H1 (cell line): Measurements from ENCODE around the gene YIPF7. TPM values are rescaled to one million over a fixed set of nuclear protein-coding genes. Genes with fewer than 3 reads are reported as not detected.

Experiments
- CTCF ChIA-PET: fragments of 300-600 bp; sonication (Branson Sonifier 250); formaldehyde crosslinking; loops from one replicate; lab custom pipeline; 2021; ENCODE audit not compliant: partially characterized antibody; lab: Charles Lee
- POLR2A ChIA-PET: fragments of 300-600 bp; sonication (Branson Sonifier 250); formaldehyde crosslinking; loops from one replicate; lab custom pipeline; 2021; ENCODE audit warnings: inconsistent platforms; ENCODE audit not compliant: partially characterized antibody; lab: Charles Lee
- DNase-seq, 2 experiments: peaks; one replicate each; pipeline versions ENCODE4 v3.0.0 to v3.0.0-alpha.2; 2010 to 2022; ENCODE audit warnings: low spot score in 2 of 2, low read depth in 1 of 2, mixed read lengths in 1 of 2
- FAIRE-seq: peaks from 2 replicates; lab custom pipeline; 2011; peaks lifted over from hg19 to GRCh38; lab: Jason Lieb, UNC
- H2AFZ ChIP-seq: 2 replicates; pipeline ENCODE4 v1.8.1; 2012; ENCODE audit warnings: low read length, inconsistent platforms
- H2AK5ac ChIP-seq: 2 replicates; pipeline ENCODE4 v1.6.1; 2013; ENCODE audit warnings: low read depth, low read length
- H2BK120ac ChIP-seq: replicated peaks from 2 replicates; pipeline ENCODE3; 2013; ENCODE audit warnings: low read depth, low read length, inconsistent platforms
- H2BK12ac ChIP-seq: 2 replicates; pipeline ENCODE4 v1.6.1; 2013; ENCODE audit warnings: low read depth, low read length
- H2BK15ac ChIP-seq: 2 replicates; pipeline ENCODE4 v1.6.1; 2013; ENCODE audit warnings: low read length
- H2BK20ac ChIP-seq: 2 replicates; pipeline ENCODE4 v1.6.1; 2013; ENCODE audit warnings: low read length
- H2BK5ac ChIP-seq: 2 replicates; pipeline ENCODE4 v1.6.1; 2013; ENCODE audit warnings: low read depth, low read length
- H3K14ac ChIP-seq: 2 replicates; pipeline ENCODE4 v1.6.1; 2013; ENCODE audit warnings: inconsistent platforms; ENCODE audit not compliant: insufficient read length
- H3K18ac ChIP-seq: 2 replicates; pipeline ENCODE4 v1.6.1; 2013; ENCODE audit warnings: low read length; ENCODE audit errors: extremely low read depth
- H3K23ac ChIP-seq: 2 replicates; pipeline ENCODE4 v1.6.1; 2013; ENCODE audit warnings: inconsistent platforms; ENCODE audit not compliant: insufficient read length
- H3K23me2 ChIP-seq: 2 replicates; pipeline ENCODE4 v1.6.1; 2013; ENCODE audit warnings: low read depth, low read length
- H3K27ac ChIP-seq: 2 replicates; pipeline ENCODE4 v1.6.1; 2011; ENCODE audit warnings: low read depth, low read length, inconsistent platforms
- H3K27me3 ChIP-seq, 4 experiments: replicated peaks in 1 of 4; 1 replicate in 1 of 4; 2 replicates in 3 of 4; pipeline versions ENCODE4 v1.6.1 to v1.8.1; 2011 to 2013; ENCODE audit warnings: low read length in 3 of 4, mild to moderate bottlenecking in 3 of 4, inconsistent platforms in 2 of 4, mixed read lengths in 2 of 4, moderate library complexity in 1 of 4; ENCODE audit not compliant: control insufficient read depth in 3 of 4, insufficient read depth in 3 of 4; ENCODE audit errors: extremely low read depth in 1 of 4
- H3K36me3 ChIP-seq, 4 experiments: 2 replicates each; pipeline versions ENCODE4 v1.6.1 to v1.8.1; 2011 to 2013; ENCODE audit warnings: mild to moderate bottlenecking in 4 of 4, low read length in 3 of 4, moderate library complexity in 2 of 4, control low read depth in 1 of 4, inconsistent platforms in 1 of 4; ENCODE audit not compliant: insufficient read depth in 4 of 4, control insufficient read depth in 2 of 4
- H3K4ac ChIP-seq: replicated peaks from 2 replicates; pipeline ENCODE3; 2013; ENCODE audit warnings: low read length, low read depth, mixed read lengths, inconsistent platforms; ENCODE audit not compliant: insufficient read length
- H3K4me1 ChIP-seq, 4 experiments: replicated peaks in 1 of 4; 1 replicate in 1 of 4; 2 replicates in 3 of 4; pipeline versions ENCODE4 v1.6.1 to v1.8.1; 2011 to 2013; ENCODE audit warnings: low read length in 3 of 4, inconsistent platforms in 2 of 4, mixed read lengths in 1 of 4; ENCODE audit not compliant: insufficient read depth in 4 of 4, control insufficient read depth in 3 of 4
- H3K4me2 ChIP-seq, 2 experiments: 2 replicates each; pipeline versions ENCODE4 v1.6.1 to v1.8.1; 2011 to 2013; ENCODE audit warnings: low read depth in 2 of 2, low read length in 2 of 2, control low read depth in 1 of 2, inconsistent platforms in 1 of 2, mild to moderate bottlenecking in 1 of 2; ENCODE audit not compliant: insufficient read depth in 1 of 2
- H3K4me3 ChIP-seq, 4 experiments: fragments of 200-600, 300-600 bp in 1 of 4; sonication (generic), shearing (Covaris generic), sonication (Bioruptor Twin) in 1 of 4; 2 replicates each; pipeline versions ENCODE4 v1.5.1 to v1.8.1; 2011 to 2016; ENCODE audit warnings: low read length in 4 of 4, low read depth in 3 of 4, control low read depth in 2 of 4, inconsistent platforms in 2 of 4, mild to moderate bottlenecking in 2 of 4, mixed read lengths in 1 of 4, moderate library complexity in 1 of 4; ENCODE audit not compliant: insufficient read depth in 2 of 4; ENCODE audit errors: extremely low read depth in 1 of 4
- H3K56ac ChIP-seq: replicated peaks from 2 replicates; pipeline ENCODE3; 2013; ENCODE audit warnings: low read depth, mild to moderate bottlenecking, mixed read lengths, low read length, inconsistent platforms; ENCODE audit not compliant: insufficient read length
- H3K79me1 ChIP-seq: 2 replicates; pipeline ENCODE4 v1.6.1; 2013; ENCODE audit warnings: low read depth, low read length, control low read depth
- H3K79me2 ChIP-seq, 2 experiments: 2 replicates each; pipeline versions ENCODE4 v1.6.1 to v1.8.1; 2012 to 2013; ENCODE audit warnings: low read length in 2 of 2, mild to moderate bottlenecking in 2 of 2, inconsistent platforms in 1 of 2; ENCODE audit not compliant: insufficient read depth in 2 of 2, control insufficient read depth in 1 of 2
- H3K9ac ChIP-seq, 4 experiments: replicated peaks in 1 of 4; 1 replicate in 1 of 4; 2 replicates in 3 of 4; pipeline versions ENCODE4 v1.6.1 to v1.8.1; 2011 to 2013; ENCODE audit warnings: low read depth in 3 of 4, low read length in 3 of 4, control low read depth in 2 of 4, mild to moderate bottlenecking in 2 of 4, moderate library complexity in 2 of 4, inconsistent platforms in 1 of 4; ENCODE audit errors: extremely low read depth in 1 of 4
- H3K9me3 ChIP-seq, 2 experiments: 2 replicates each; pipeline versions ENCODE4 v1.6.1 to v1.8.1; 2012 to 2013; ENCODE audit warnings: mild to moderate bottlenecking in 2 of 2, moderate library complexity in 2 of 2, control low read depth in 1 of 2, inconsistent platforms in 1 of 2, low read depth in 1 of 2, low read length in 1 of 2, mixed read lengths in 1 of 2; ENCODE audit not compliant: insufficient read depth in 2 of 2
- H4K20me1 ChIP-seq, 2 experiments: replicated peaks in 1 of 2; 2 replicates each; pipeline versions ENCODE3 to v1.8.1; 2011 to 2013; ENCODE audit warnings: inconsistent platforms in 2 of 2, low read length in 2 of 2, mild to moderate bottlenecking in 1 of 2; ENCODE audit not compliant: insufficient read depth in 2 of 2, control insufficient read depth in 1 of 2
- H4K5ac ChIP-seq: 2 replicates; pipeline ENCODE4 v1.6.1; 2013; ENCODE audit warnings: low read length, low read depth, mixed read lengths, inconsistent platforms; ENCODE audit not compliant: insufficient read length
- H4K8ac ChIP-seq: 2 replicates; pipeline ENCODE4 v1.8.0; 2013; ENCODE audit warnings: mild to moderate bottlenecking, moderate library complexity, low read length, inconsistent platforms; ENCODE audit not compliant: insufficient read depth; ENCODE audit errors: extremely low read depth
- H4K91ac ChIP-seq: replicated peaks from 2 replicates; pipeline ENCODE3; 2013; ENCODE audit warnings: low read length, mixed read lengths, inconsistent platforms; ENCODE audit not compliant: insufficient read length
- BACH1 ChIP-seq: IDR thresholded peaks from 2 replicates; pipeline ENCODE4 v1.6.1; 2012; ENCODE audit warnings: low read length, improper control_type of control experiment
- GABPA ChIP-seq: IDR thresholded peaks from 2 replicates; pipeline ENCODE4 v1.6.1; 2011; ENCODE audit warnings: mild to moderate bottlenecking, low read length, moderate library complexity, borderline replicate concordance; ENCODE audit not compliant: insufficient read depth
- HDAC6 ChIP-seq: IDR thresholded peaks from one replicate; pipeline ENCODE4 v1.7.1; 2012; ENCODE audit warnings: low read depth, mild to moderate bottlenecking, inconsistent platforms, low read length, moderate library complexity
- JUND ChIP-seq: IDR thresholded peaks from 2 replicates; pipeline ENCODE4 v1.6.1; 2011; ENCODE audit warnings: mild to moderate bottlenecking, improper control_type of control experiment, low read length
- KDM1A ChIP-seq: fragments of 200-600, 300-600 bp; sonication (generic); IDR thresholded peaks from 2 replicates; pipeline ENCODE4 v1.7.1; 2016; ENCODE audit warnings: mild to moderate bottlenecking, low read length, borderline replicate concordance
- KDM4A ChIP-seq: IDR thresholded peaks from one replicate; pipeline ENCODE4 v1.7.1; 2012; ENCODE audit warnings: low read depth, mild to moderate bottlenecking, moderate library complexity, low read length, inconsistent platforms; ENCODE audit not compliant: severe bottlenecking
- KDM5A ChIP-seq: fragments of 200-600 bp; IDR thresholded peaks from 2 replicates; pipeline ENCODE4 v1.7.1; 2012; ENCODE audit warnings: mild to moderate bottlenecking, low read length, inconsistent platforms, mixed read lengths
- RFX5 ChIP-seq: IDR thresholded peaks from 2 replicates; pipeline ENCODE4 v1.6.1; 2011; ENCODE audit warnings: low read depth, low read length, improper control_type of control experiment, borderline replicate concordance
- SAP30 ChIP-seq: fragments of 300-600 bp; sonication (generic); IDR thresholded peaks from 2 replicates; pipeline ENCODE4 v1.7.1; 2012; ENCODE audit warnings: low read length, moderate library complexity, mild to moderate bottlenecking, inconsistent platforms; ENCODE audit not compliant: insufficient read depth, insufficient replicate concordance
- SIN3A ChIP-seq, 2 experiments: IDR thresholded peaks in 1 of 2; conservative IDR thresholded peaks in 1 of 2; 2 replicates each; pipeline ENCODE4 v1.6.1; 2011 to 2012; ENCODE audit warnings: low read length in 2 of 2, improper control_type of control experiment in 1 of 2, low read depth in 1 of 2, mild to moderate bottlenecking in 1 of 2
- WGBS, 2 experiments: shearing (Covaris generic) in 1 of 2; methylation state at CpG; one replicate each; pipeline versions ENCODE4 v1.1.6 to v1.1.7; 2013 to 2015; ENCODE audit warnings: low lambda C conversion rate in 2 of 2, mixed read lengths in 2 of 2, inconsistent platforms in 1 of 2, low coverage in 1 of 2, missing lambda C conversion rate in 1 of 2; ENCODE audit not compliant: insufficient replicate concordance in 2 of 2, insufficient coverage in 1 of 2, insufficient read length in 1 of 2; ENCODE audit errors: extremely low coverage in 1 of 2, missing lambda C conversion rate in 1 of 2; 5-methylcytosine and 5-hydroxymethylcytosine counted together
- polyA plus RNA-seq, 7 experiments: library from polyadenylated mRNA; depleted of rRNA in 3 of 7; stranded (reverse) in 5 of 7; unstranded in 2 of 7; fragments of >200 nt in 5 of 7; fragments of 200-250 nt in 2 of 7; gene quantifications; 1 replicate in 5 of 7; 2 replicates in 1 of 7; 4 replicates in 1 of 7; pipeline versions ENCODE4 v1.2.1 to v1.2.3, GENCODE V29; 2011 to 2013; ENCODE audit warnings: missing spikeins in 2 of 7, mixed read lengths in 2 of 7
- total RNA-seq: library from RNA; stranded (reverse); fragmentation: NEBNext Ultra II Directional; extraction: Animal tissue kit (Norgen Biotek cat#: 25700); gene quantifications from 2 replicates; pipeline ENCODE4 v1.2.1, GENCODE V29; 2021
- TF ChIP-seq, protein P1 (sequence below): IDR thresholded peaks from 2 replicates; pipeline ENCODE4 v1.6.1; 2012; ENCODE audit warnings: low read length, inconsistent platforms

The YIPF7 gene
- total and polyA plus RNA-seq, 2 of the 8 experiments (the other 6 are each of a cell fraction or from before 2014, with no cell fraction given), result not detected

DNA sequence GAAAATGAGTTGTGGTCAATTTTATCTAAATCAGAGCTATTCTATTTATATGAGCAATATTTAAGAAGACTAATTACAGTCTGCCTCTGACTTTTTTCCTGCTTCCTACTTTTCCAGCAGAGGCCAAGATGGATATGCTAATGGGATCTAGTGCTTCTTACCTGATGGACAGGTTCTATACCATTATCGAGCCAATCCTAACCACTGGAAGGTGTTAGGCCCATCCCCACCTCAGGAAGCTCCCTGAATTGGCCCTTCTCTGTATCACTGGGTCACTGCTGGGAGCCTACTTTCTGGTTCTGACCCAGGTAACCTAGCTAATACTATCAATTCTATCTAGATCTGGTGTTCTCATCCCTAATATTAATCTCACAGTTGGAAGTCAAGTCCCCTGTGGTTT, 577 bp upstream of the YIPF7 start:
- H2AFZ ChIP-seq, result no peak overlapping the region
- H3K79me1 ChIP-seq, result no peaks in the 10 kb centered on the region
- no peak overlapping the region for H2BK12ac ChIP-seq
- H3K56ac ChIP-seq, result no peak overlapping the region
- no peak overlapping the region for H3K4me2 ChIP-seq
- no peak overlapping the region for H4K5ac ChIP-seq
- no peak overlapping the region for H3K23ac ChIP-seq
- no peak overlapping the region for H3K4me3 ChIP-seq
- no peak overlapping the region for H2BK5ac ChIP-seq
- FAIRE-seq (no peak), DNase-seq (no peak)
- H3K4ac ChIP-seq, result no peak overlapping the region
- WGBS, 2 experiments, result 83% methylated on average over 1 of the region's 1 CpG; no CpG with 5 or more reads in 1 of the 2 experiments
- H3K79me2 ChIP-seq, result no peaks in the 10 kb centered on the region
- no peak overlapping the region for H2BK120ac ChIP-seq
- H2BK15ac ChIP-seq, result no peak overlapping the region
- H3K9ac ChIP-seq, result no peak overlapping the region
- no peaks in the 10 kb centered on the region for H3K27me3 ChIP-seq
- H4K8ac ChIP-seq, result no peak overlapping the region
- H4K20me1 ChIP-seq, result no peaks in the 10 kb centered on the region
- H2BK20ac ChIP-seq, result no peak overlapping the region
- H3K27ac ChIP-seq, result no peak overlapping the region
- H3K14ac ChIP-seq, result no peak overlapping the region
- no peaks in the 10 kb centered on the region for H3K36me3 ChIP-seq
- no peak overlapping the region for H4K91ac ChIP-seq
- H2AK5ac ChIP-seq, result no peak overlapping the region
- H3K4me1 ChIP-seq, result no peaks in the 10 kb centered on the region
- POLR2A ChIA-PET, result no interaction called here
- H3K9me3 ChIP-seq, result no peaks in the 10 kb centered on the region
- CTCF ChIA-PET, result interaction anchor here (0.6 to 1.3 kb wide), 2 partner anchors 26 to 51 kb away, joined by 3 read pairs; partner anchors contain the start of gene GUF1
- no peak overlapping the region for H3K18ac ChIP-seq
- H3K23me2 ChIP-seq, result no peaks in the 10 kb centered on the region
- no peak for TF ChIP-seq KDM4A
- no peak for TF ChIP-seq GABPA
- no peak for TF ChIP-seq BACH1
- no peak for TF ChIP-seq KDM5A
- TF ChIP-seq SIN3A (conservative IDR thresholded peaks at IDR 0.05 in 1 of 2, IDR thresholded peaks at IDR 0.05 in 1 of 2; ENCODE audit: low read depth in 1 of 2, low read length in 2 of 2), result no peak
- TF ChIP-seq JUND, result no peak
- TF ChIP-seq KDM1A, result no peak
- no peak for TF ChIP-seq HDAC6
- no peak for TF ChIP-seq SAP30
- no peak for TF ChIP-seq RFX5
- TF ChIP-seq, protein P1, sequence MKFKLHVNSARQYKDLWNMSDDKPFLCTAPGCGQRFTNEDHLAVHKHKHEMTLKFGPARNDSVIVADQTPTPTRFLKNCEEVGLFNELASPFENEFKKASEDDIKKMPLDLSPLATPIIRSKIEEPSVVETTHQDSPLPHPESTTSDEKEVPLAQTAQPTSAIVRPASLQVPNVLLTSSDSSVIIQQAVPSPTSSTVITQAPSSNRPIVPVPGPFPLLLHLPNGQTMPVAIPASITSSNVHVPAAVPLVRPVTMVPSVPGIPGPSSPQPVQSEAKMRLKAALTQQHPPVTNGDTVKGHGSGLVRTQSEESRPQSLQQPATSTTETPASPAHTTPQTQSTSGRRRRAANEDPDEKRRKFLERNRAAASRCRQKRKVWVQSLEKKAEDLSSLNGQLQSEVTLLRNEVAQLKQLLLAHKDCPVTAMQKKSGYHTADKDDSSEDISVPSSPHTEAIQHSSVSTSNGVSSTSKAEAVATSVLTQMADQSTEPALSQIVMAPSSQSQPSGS, result no peak
